Measurements from ENCODE around the gene C1orf74. TPM values are rescaled to one million over a fixed set of nuclear protein-coding genes. Genes with fewer than 3 reads are reported as not detected.
A peak's percentile ranks its signal among the peaks of the same experiment; 100 is the strongest.

The C1orf74 gene
- total RNA-seq, 3 donors from 2014 or later: 1.6 to 2.1 (median 1.7) TPM

GRCh38 chr1:209770636-209771415 lies 13.5 kb downstream of the C1orf74 start:
- Mint-ChIP-seq H3K9me3 (no peaks in the 10 kb centered on the region), H3K36me3 (ENCODE audit: insufficient read depth) (peaks cover 33% of the 10 kb centered on the region), H3K27me3 (ENCODE audit: low read depth) (no peaks in the 10 kb centered on the region), H3K4me3 (no peak overlapping the region), H3K4me1 (ENCODE audit: low read depth) (peaks cover 38% of the 10 kb centered on the region)
- DNase-seq (no peak), ATAC-seq (no peak)

DNA sequence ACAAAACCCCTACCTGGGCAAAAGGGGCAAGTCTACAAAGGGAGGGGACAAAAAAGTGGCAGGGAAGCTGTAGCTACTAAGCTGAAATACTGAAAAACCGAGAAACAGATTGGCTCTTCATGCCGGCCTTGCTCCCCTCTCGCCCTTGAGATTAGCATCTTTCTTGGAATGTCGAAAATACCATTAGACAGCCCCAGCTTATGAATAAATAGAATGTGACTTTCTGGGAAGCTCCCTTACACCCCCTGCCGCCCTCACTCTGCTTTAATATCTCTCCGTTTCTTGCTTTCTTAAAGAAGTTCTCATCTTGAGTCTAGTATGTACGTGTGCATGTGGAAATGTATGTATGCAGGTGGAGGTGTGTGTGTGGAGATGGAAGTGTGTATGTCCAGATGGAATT lies 14.4 kb downstream of the C1orf74 start:
- peaks cover 43% of the 10 kb centered on the region for H3K4me1 Mint-ChIP-seq (ENCODE audit: low read depth)
- H3K9me3 Mint-ChIP-seq: no peaks in the 10 kb centered on the region
- no peak for ATAC-seq
- H3K27me3 Mint-ChIP-seq (ENCODE audit: low read depth): no peaks in the 10 kb centered on the region
- H3K36me3 Mint-ChIP-seq (ENCODE audit: insufficient read depth): peaks cover 31% of the 10 kb centered on the region
- DNase-seq: no peak
- no peak overlapping the region for H3K4me3 Mint-ChIP-seq

GRCh38 chr1:209769171-209769904 lies 15.0 kb downstream of the C1orf74 start:
- ATAC-seq: peak; percentile 72 to 75
- Mint-ChIP-seq H3K36me3 (ENCODE audit: insufficient read depth) (peaks cover 26% of the 10 kb centered on the region), H3K4me3 (no peak overlapping the region), H3K4me1 (ENCODE audit: low read depth) (peaks cover 45% of the 10 kb centered on the region), H3K9me3 (no peaks in the 10 kb centered on the region), H3K27me3 (ENCODE audit: low read depth) (no peaks in the 10 kb centered on the region)
- DNase-seq: peak; percentile 61

- Mint-ChIP-seq H3K4me1 (ENCODE audit: low read depth) (peaks cover 53% of the 10 kb centered on the region), H3K36me3 (ENCODE audit: insufficient read depth) (peaks cover 30% of the 10 kb centered on the region), H3K4me3 (no peak overlapping the region), H3K9me3 (no peaks in the 10 kb centered on the region), H3K27me3 (ENCODE audit: low read depth) (no peaks in the 10 kb centered on the region)
- ATAC-seq (peak; percentile 87 to 89), DNase-seq (peak; percentile 71)
Measured at GRCh38 chr1:209768354-209768774, 16.0 kb downstream of the C1orf74 start.

DNA sequence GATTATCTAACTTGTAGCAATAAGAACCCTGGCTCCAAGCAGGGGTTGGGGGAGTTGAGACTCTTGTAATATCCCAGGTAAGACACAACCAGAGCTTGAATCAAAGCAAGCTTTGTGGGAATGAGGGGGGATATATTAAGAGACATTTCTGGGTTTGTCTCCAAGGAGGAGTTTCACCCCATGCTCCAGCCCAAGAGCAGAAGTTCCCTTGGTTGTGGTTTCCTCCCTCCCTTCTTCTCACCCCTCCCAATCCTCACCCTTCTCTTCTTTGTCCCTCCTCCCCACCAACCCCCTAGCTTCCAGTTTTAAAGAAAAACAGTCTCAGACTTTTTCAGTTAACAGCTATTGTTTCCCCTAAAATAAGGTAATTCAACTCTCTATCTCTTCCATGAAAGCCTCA lies 16.7 kb downstream of the C1orf74 start:
- Mint-ChIP-seq H3K4me3 (no peak overlapping the region), H3K36me3 (ENCODE audit: insufficient read depth) (peaks cover 32% of the 10 kb centered on the region), H3K9me3 (no peaks in the 10 kb centered on the region), H3K4me1 (ENCODE audit: low read depth) (peaks cover 59% of the 10 kb centered on the region), H3K27me3 (ENCODE audit: low read depth) (no peaks in the 10 kb centered on the region)
- ATAC-seq (no peak), DNase-seq (no peak)

DNA sequence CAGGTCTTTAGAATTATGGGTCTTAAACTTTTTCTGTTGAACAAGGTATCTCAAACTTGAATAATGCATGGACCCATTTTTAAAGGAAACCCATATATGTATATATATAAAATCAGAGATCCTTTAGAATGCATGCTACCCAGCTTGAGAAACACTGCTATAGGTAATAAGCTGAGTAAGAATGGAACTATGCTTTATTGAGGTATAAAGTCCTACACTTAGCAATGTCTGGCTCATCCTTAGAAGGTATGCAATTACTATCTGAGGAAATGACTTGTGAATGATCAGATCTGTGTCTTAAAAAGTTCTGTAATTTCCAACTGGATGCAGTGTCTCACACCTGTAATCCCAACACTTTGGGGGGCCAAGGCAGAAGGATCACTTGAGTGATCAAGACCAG lies 17.3 kb downstream of the C1orf74 start:
- Mint-ChIP-seq H3K36me3 (ENCODE audit: insufficient read depth) (peaks cover 33% of the 10 kb centered on the region), H3K9me3 (no peaks in the 10 kb centered on the region), H3K27me3 (ENCODE audit: low read depth) (no peaks in the 10 kb centered on the region), H3K4me1 (ENCODE audit: low read depth) (peaks cover 65% of the 10 kb centered on the region), H3K4me3 (no peak overlapping the region)
- DNase-seq (no peak), ATAC-seq (no peak)

DNA sequence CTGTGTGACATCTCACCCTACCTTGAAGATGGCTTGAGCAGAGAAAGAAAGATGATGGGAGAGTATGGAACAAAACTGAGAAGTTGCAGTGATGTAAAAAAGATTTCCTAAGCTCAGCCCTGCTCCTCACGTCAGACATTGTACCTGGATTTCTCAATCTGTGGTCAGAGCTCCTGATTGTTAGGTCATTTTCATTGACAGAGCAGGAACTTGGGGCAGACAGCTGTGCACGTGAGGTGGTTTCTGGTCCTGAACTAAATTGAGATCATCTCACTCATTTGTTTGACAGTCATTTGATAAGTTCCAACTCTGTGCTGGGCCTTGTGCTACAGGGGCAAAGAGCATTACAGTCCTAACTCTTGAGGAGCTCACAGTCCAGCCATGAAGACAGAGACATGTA lies 18.3 kb downstream of the C1orf74 start:
- DNase-seq: no peak
- Mint-ChIP-seq H3K36me3 (ENCODE audit: insufficient read depth) (peaks cover 38% of the 10 kb centered on the region), H3K4me1 (ENCODE audit: low read depth) (peaks cover 76% of the 10 kb centered on the region), H3K9me3 (no peaks in the 10 kb centered on the region), H3K4me3 (peak overlapping the region; percentile 36), H3K27me3 (ENCODE audit: low read depth) (no peaks in the 10 kb centered on the region)
- no peak for ATAC-seq

DNA sequence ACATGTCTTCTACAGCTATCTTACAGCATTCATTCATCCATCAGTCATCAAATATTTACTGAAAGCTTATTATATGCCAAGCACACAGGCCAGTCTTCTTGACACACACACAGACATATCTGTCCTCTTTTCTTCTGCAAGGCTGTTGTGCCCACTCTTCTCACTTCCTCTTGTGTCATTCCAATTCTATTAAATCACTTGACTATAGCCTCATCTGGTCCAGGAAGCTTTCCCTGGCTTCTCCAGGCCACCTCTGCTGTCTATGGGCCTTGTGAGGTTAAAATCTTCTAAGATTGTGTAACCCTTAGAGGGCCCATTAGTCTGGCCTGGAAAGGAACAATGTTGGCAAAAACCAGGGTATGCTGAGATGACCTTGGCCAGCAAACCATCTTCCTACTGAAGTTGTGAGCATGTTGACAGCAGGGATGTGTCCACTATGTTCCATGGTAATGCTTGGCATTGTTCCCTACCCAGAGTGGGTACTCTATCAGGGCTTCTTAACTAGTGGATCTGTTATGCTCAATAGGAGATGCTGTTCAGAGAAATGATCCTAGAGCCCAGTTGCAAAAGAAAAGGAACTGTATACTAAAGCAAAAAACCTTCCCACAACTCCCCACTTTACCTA lies 23.2 kb downstream of the C1orf74 start:
- peaks cover 56% of the 10 kb centered on the region for H3K36me3 Mint-ChIP-seq (ENCODE audit: insufficient read depth)
- H3K4me1 Mint-ChIP-seq (ENCODE audit: low read depth): peaks cover 85% of the 10 kb centered on the region
- H3K4me3 Mint-ChIP-seq: peak overlapping the region; percentile 6
- ATAC-seq (no peak), DNase-seq (no peak)
- no peaks in the 10 kb centered on the region for H3K27me3 Mint-ChIP-seq (ENCODE audit: low read depth)
- no peaks in the 10 kb centered on the region for H3K9me3 Mint-ChIP-seq

DNA sequence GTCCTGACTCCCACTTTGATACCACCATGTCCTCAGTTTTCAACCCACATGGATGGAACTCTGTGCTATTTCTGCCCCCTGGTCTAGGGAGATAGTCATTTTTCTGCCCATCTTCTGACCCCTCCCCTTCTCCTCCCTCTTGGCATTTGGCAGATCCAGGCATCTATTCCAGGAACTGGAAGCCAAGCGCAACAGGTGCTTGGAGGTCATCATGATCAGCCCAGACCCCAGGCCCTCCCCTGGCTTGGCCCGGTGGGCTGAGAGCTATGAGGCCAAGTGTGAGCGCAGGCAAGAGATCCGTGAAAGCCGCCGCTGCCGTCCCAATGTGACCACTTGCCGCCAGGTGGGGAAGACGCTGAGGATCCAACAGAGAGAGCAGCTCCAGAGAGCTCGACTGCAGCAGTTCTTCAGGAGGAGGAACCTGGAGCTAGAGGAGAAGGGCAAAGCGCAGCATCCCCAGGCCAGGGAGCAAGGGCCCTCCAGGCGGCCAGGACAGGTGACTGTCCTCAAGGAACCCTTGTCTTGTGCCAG lies 24.5 kb downstream of the C1orf74 start:
- Mint-ChIP-seq H3K4me1 (ENCODE audit: low read depth) (peaks cover 89% of the 10 kb centered on the region), H3K27me3 (ENCODE audit: low read depth) (no peaks in the 10 kb centered on the region), H3K4me3 (peak overlapping the region; percentile 43), H3K36me3 (ENCODE audit: insufficient read depth) (peaks cover 49% of the 10 kb centered on the region), H3K9me3 (no peaks in the 10 kb centered on the region)
- DNase-seq: no peak
- no peak for ATAC-seq

DNA sequence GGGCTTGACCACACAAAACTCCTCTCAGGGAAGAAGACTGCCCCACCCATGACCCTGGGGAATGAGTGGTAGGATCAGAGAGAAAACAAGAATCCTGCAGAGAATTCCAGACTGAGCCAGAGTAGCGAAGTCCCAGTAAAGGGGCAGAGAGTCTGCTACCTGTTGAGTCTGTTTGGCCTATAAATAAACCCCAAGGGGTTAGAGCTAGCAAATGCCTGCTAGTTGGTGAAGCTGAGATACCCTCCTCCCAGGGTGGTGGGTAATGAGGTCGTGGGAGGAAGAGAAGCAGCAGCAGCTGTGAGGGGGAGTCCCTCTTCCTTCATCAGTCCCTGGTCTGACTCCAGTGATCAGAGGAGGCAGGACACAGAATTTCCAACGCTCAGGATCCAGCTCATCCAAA lies 26.0 kb downstream of the C1orf74 start:
- no peaks in the 10 kb centered on the region for H3K27me3 Mint-ChIP-seq (ENCODE audit: low read depth)
- peaks cover 89% of the 10 kb centered on the region for H3K4me1 Mint-ChIP-seq (ENCODE audit: low read depth)
- H3K36me3 Mint-ChIP-seq (ENCODE audit: insufficient read depth): peaks cover 40% of the 10 kb centered on the region
- no peak for ATAC-seq
- no peak for DNase-seq
- no peaks in the 10 kb centered on the region for H3K9me3 Mint-ChIP-seq
- peak overlapping the region; percentile 96 for H3K4me3 Mint-ChIP-seq

DNA sequence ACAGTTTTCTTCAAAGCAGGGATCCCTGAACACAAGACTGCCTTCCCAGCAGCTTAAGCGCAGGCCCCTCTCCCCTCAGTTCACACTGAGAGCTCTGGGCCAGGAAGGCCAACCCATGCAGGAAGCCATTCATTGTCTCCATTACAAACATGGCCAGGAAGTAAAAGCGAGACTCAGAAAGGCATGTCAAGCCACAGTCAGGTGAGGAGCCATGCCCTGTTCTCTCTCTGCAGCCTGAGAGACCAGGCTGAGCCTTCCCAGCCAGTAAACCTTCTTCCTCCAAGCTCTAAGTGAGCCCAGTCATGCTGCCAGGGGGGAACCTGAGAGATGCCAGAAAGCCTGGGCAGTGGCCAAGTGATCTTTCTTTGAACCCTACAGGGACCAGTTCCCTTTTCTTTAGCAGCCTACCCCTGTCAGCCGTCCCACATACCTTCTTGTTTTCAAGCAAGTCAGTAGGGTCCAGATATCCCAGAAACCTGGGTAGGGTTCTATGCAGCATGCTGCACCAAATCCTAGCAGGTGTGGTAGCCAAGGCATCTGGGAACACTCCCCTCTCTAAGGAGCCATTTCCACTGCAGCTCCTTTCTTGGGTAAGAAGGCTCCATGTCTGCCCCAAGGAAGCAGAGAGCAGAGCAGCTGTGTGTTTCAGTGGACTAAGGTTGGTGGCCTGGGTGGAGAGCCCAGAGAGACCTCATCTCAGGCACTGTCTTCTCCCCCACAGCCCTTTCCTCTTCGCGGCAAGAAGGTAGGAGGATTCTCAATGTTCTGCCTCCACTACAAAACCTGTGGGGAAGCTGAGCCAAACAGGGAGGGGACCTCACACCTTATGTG lies 27.5 kb downstream of the C1orf74 start:
- peaks cover 88% of the 10 kb centered on the region for H3K4me1 Mint-ChIP-seq (ENCODE audit: low read depth)
- no peaks in the 10 kb centered on the region for H3K9me3 Mint-ChIP-seq
- peak overlapping the region; percentile 96 for H3K4me3 Mint-ChIP-seq
- peak; percentile 31 to 36 for ATAC-seq
- no peaks in the 10 kb centered on the region for H3K27me3 Mint-ChIP-seq (ENCODE audit: low read depth)
- peaks cover 30% of the 10 kb centered on the region for H3K36me3 Mint-ChIP-seq (ENCODE audit: insufficient read depth)
- DNase-seq: peak; percentile 14

DNA sequence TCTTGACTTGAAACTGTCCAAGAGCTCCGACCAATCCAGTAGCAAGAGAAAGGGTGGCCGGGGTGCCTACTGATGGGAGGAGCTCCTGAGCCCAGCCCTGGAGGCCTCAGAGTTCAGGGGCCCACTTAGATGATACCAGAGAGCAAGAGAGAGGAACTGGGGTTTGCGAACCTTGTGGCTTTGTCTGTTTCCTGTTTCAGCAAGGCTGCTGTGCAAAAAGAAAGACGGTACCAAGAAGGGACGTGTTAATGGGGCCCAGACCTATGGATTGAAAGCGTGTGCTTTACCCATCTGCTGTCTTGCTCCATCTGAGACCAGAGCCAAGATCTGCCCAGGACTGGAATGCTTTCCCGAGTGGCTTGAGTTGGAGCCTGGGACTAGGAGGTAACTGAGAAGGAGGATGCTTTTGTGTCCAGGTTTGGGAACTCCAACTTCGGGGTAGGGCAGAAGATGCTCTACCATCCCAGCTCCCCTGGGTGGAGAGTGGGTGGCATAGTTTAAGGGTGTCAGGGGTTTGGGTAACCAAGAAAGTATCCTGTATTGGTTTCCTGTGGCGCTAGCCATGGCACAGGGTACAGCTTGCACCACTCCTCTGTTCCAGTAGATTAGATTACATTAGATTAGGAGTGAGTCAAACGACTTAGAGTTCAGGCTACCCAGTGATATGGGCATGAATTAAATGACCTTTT lies 28.3 kb downstream of the C1orf74 start, which contains the start of gene TRAF3IP3:
TRAF3IP3 (plus strand) TSS at position 128 of the 689 bp plus-strand sequence. CDS start 3,987 bp downstream, outside the sequence.
- Mint-ChIP-seq H3K9me3 (no peaks in the 10 kb centered on the region), H3K4me1 (ENCODE audit: low read depth) (peaks cover 88% of the 10 kb centered on the region), H3K27me3 (ENCODE audit: low read depth) (no peaks in the 10 kb centered on the region), H3K4me3 (peak within 1 kb of the TSS; percentile 96), H3K36me3 (ENCODE audit: insufficient read depth) (peaks cover 24% of the 10 kb centered on the region)
- ATAC-seq: peak; percentile 72 to 79
- DNase-seq: peak; percentile 60

- Mint-ChIP-seq H3K4me1 (ENCODE audit: low read depth) (peaks cover 88% of the 10 kb centered on the region), H3K9me3 (no peaks in the 10 kb centered on the region), H3K4me3 (peak overlapping the region; percentile 96), H3K36me3 (ENCODE audit: insufficient read depth) (peaks cover 18% of the 10 kb centered on the region), H3K27me3 (ENCODE audit: low read depth) (no peaks in the 10 kb centered on the region)
- ATAC-seq (no peak), DNase-seq (no peak)
Measured at GRCh38 chr1:209755256-209755655, 29.1 kb downstream of the C1orf74 start.

Measured in activated T-cell treated with anti-CD3 and anti-CD28 coated beads, Interleukin-2, amount 50 U/mL, for 4 hours (primary cell).